Vagina (tissue), 2 donors: Measurements from ENCODE around the gene TMX2. TPM values are rescaled to one million over a fixed set of nuclear protein-coding genes. Genes with fewer than 3 reads are reported as not detected.

ENCODE experiments used
- DNase-seq, 2 donors: peaks; one replicate each; pipeline ENCODE4 v3.0.0-alpha.2; 2017; ENCODE audit errors: extremely low spot score in 2 of 2
- H3K27ac ChIP-seq: fragments of 200-600 bp; sonication (generic); one replicate; pipeline ENCODE4 v1.5.1; 2019
- H3K27me3 ChIP-seq: fragments of 200-600 bp; sonication (generic); one replicate; pipeline ENCODE4 v1.5.1; 2019
- H3K36me3 ChIP-seq, 2 donors: fragments of 200-600 bp; sonication (generic); one replicate each; pipeline ENCODE4 v1.5.1; 2017 to 2019
- H3K4me1 ChIP-seq: fragments of 200-600 bp; sonication (generic); one replicate; pipeline ENCODE4 v1.5.1; 2019
- H3K4me3 ChIP-seq, 2 donors: fragments of 200-600 bp; sonication (generic); 1 replicate in 1 of 2; 2 replicates in 1 of 2; pipeline ENCODE4 v1.5.1; 2016 to 2019
- H3K9me3 ChIP-seq: fragments of 200-600 bp; sonication (generic); one replicate; pipeline ENCODE4 v1.5.1; 2019
- POLR2A ChIP-seq, 2 donors: fragments of 450-650 bp; IDR thresholded peaks; one replicate each; pipeline ENCODE4 v1.6.1; 2017; ENCODE audit warnings: antibody characterized with exemption in 2 of 2, mild to moderate bottlenecking in 2 of 2, moderate library complexity in 2 of 2
- POLR2AphosphoS5 ChIP-seq, 2 donors: sonication (generic); formaldehyde crosslinking; IDR thresholded peaks; one replicate each; pipeline ENCODE4 v1.9.0; 2017; ENCODE audit warnings: antibody characterized with exemption in 2 of 2, mild to moderate bottlenecking in 2 of 2, low read depth in 1 of 2; ENCODE audit not compliant: insufficient read depth in 1 of 2
- intact Hi-C: fragments of 100-400 bp; cut with DNase I; formaldehyde crosslinking; loops from one replicate; pipeline ENCODE4 v1.15.1; 2023
- total RNA-seq: library from RNA; depleted of rRNA; stranded (reverse); fragments of >200 nt; gene quantifications from one replicate; pipeline ENCODE4 v1.2.3, GENCODE V29; 2016
- TF ChIP-seq, protein P1 (sequence below), 3 experiments: fragments of 450-650 bp in 2 of 3; fragments of 200-600 bp in 1 of 3; sonication (generic) in 1 of 3; IDR thresholded peaks; one replicate each; pipeline ENCODE4 v1.5.1; 2017 to 2019; ENCODE audit warnings: antibody characterized with exemption in 3 of 3, mild to moderate bottlenecking in 2 of 3, moderate library complexity in 2 of 3

The TMX2 gene
- total RNA-seq, 1 donor from 2014 or later = 44.4 TPM

GRCh38 chr11:57763568-57763967, 51.2 kb downstream of the TMX2 start:
- no peaks in the 10 kb centered on the region for H3K9me3 ChIP-seq
- intact Hi-C loops = no loop called here
- H3K4me3 ChIP-seq = peak overlapping the region; percentile 54 to 56
- H3K27me3 ChIP-seq = no peaks in the 10 kb centered on the region
- H3K4me1 ChIP-seq = peaks cover 47% of the 10 kb centered on the region
- TF ChIP-seq, protein P1, sequence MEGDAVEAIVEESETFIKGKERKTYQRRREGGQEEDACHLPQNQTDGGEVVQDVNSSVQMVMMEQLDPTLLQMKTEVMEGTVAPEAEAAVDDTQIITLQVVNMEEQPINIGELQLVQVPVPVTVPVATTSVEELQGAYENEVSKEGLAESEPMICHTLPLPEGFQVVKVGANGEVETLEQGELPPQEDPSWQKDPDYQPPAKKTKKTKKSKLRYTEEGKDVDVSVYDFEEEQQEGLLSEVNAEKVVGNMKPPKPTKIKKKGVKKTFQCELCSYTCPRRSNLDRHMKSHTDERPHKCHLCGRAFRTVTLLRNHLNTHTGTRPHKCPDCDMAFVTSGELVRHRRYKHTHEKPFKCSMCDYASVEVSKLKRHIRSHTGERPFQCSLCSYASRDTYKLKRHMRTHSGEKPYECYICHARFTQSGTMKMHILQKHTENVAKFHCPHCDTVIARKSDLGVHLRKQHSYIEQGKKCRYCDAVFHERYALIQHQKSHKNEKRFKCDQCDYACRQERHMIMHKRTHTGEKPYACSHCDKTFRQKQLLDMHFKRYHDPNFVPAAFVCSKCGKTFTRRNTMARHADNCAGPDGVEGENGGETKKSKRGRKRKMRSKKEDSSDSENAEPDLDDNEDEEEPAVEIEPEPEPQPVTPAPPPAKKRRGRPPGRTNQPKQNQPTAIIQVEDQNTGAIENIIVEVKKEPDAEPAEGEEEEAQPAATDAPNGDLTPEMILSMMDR (IDR thresholded peaks at IDR 0.05) = peak in 1 of 3 experiments; percentile 21
- no peak for TF ChIP-seq POLR2A (IDR thresholded peaks at IDR 0.05)
- TF ChIP-seq POLR2AphosphoS5 (IDR thresholded peaks at IDR 0.05; ENCODE audit: insufficient read depth in 1 of 2, low read depth in 1 of 2) = peak in 1 of 2 donors; percentile 72
- peak overlapping the region; percentile 91 for H3K27ac ChIP-seq
- no peaks in the 10 kb centered on the region for H3K36me3 ChIP-seq
- DNase-seq = no peak

GRCh38 chr11:57764021-57764420, 51.6 kb downstream of the TMX2 start:
- Histone ChIP-seq H3K4me1 (peaks cover 51% of the 10 kb centered on the region), H3K4me3 (peak overlapping the region; percentile 54 to 56)
- intact Hi-C loops = no loop called here

DNA sequence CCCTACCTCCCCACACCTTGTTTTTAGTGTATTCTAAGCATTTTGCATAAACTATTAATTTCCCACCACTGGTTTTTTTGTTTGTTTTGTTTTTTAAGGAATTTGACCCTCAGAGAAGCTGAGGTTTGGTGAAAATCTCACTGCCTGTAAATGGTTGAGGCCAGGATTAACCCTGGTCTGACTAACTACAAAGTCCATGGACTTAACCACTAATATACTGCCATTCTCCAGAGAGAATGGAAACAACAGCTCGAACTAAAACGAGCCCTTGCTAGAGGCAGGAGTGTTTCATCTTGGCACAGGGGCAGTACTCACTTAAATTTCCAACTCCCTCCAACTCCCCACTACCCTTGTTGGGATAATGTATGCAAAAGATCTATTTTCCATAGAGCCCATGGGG, 52.2 kb downstream of the TMX2 start:
- H3K27ac ChIP-seq = peak overlapping the region; percentile 91
- intact Hi-C loops = no loop called here

More at GRCh38 chr11:57764021-57764420, 51.6 kb downstream of the TMX2 start:
- Histone ChIP-seq H3K27ac (peak overlapping the region; percentile 91), H3K36me3 (no peaks in the 10 kb centered on the region), H3K9me3 (no peaks in the 10 kb centered on the region), H3K27me3 (no peaks in the 10 kb centered on the region)
- DNase-seq = no peak
- TF ChIP-seq POLR2AphosphoS5 (IDR thresholded peaks at IDR 0.05; ENCODE audit: insufficient read depth in 1 of 2, low read depth in 1 of 2) (no peak), POLR2A (IDR thresholded peaks at IDR 0.05) (no peak)
- TF ChIP-seq, protein P1 (IDR thresholded peaks at IDR 0.05) = no peak

GRCh38 chr11:57764972-57765371, 52.6 kb downstream of the TMX2 start:
- peaks cover 61% of the 10 kb centered on the region for H3K4me1 ChIP-seq
- intact Hi-C loops = no loop called here
- H3K27ac ChIP-seq = peak overlapping the region; percentile 91
- no peak for DNase-seq
- TF ChIP-seq, protein P1 (IDR thresholded peaks at IDR 0.05) = no peak
- TF ChIP-seq POLR2AphosphoS5 (IDR thresholded peaks at IDR 0.05; ENCODE audit: insufficient read depth in 1 of 2, low read depth in 1 of 2) (no peak), POLR2A (IDR thresholded peaks at IDR 0.05) (no peak)
- H3K9me3 ChIP-seq = no peaks in the 10 kb centered on the region
- no peaks in the 10 kb centered on the region for H3K36me3 ChIP-seq
- H3K4me3 ChIP-seq = peak overlapping the region; percentile 54 to 56
- H3K27me3 ChIP-seq = no peaks in the 10 kb centered on the region

More for the DNA sequence above, 52.2 kb downstream of the TMX2 start:
- Histone ChIP-seq H3K4me3 (peak overlapping the region; percentile 54 to 56), H3K9me3 (no peaks in the 10 kb centered on the region), H3K36me3 (no peaks in the 10 kb centered on the region), H3K4me1 (peaks cover 57% of the 10 kb centered on the region), H3K27me3 (no peaks in the 10 kb centered on the region)
- DNase-seq = no peak
- TF ChIP-seq POLR2AphosphoS5 (IDR thresholded peaks at IDR 0.05; ENCODE audit: insufficient read depth in 1 of 2, low read depth in 1 of 2) = no peak
- no peak for TF ChIP-seq POLR2A (IDR thresholded peaks at IDR 0.05)
- TF ChIP-seq, protein P1 (IDR thresholded peaks at IDR 0.05) = no peak

GRCh38 chr11:57770793-57771192, 58.4 kb downstream of the TMX2 start:
- no peaks in the 10 kb centered on the region for H3K27me3 ChIP-seq
- no peak overlapping the region for H3K4me3 ChIP-seq
- H3K36me3 ChIP-seq = no peaks in the 10 kb centered on the region
- intact Hi-C loops = no loop called here
- H3K27ac ChIP-seq = no peak overlapping the region
- TF ChIP-seq, protein P1 (IDR thresholded peaks at IDR 0.05) = no peak
- TF ChIP-seq POLR2A (IDR thresholded peaks at IDR 0.05) (no peak), POLR2AphosphoS5 (IDR thresholded peaks at IDR 0.05; ENCODE audit: insufficient read depth in 1 of 2, low read depth in 1 of 2) (no peak)
- H3K9me3 ChIP-seq = no peaks in the 10 kb centered on the region
- H3K4me1 ChIP-seq = peaks cover 92% of the 10 kb centered on the region
- DNase-seq = no peak
